ENCODE results near the gene RAB30.

- no peak for TF ChIP-seq CTCF (IDR thresholded peaks at IDR 0.05; ENCODE audit: insufficient read depth, low read length, poor library complexity, severe bottlenecking)
- TF ChIP-seq EZH2phosphoT487 (conservative IDR thresholded peaks at IDR 0.05; ENCODE audit: low read length): no peak
Observed at GRCh38 chr11:83054904-83055380, 16.8 kb downstream of the RAB30 start.
